ENCODE results near the gene N4BP2L2. TPM values are rescaled to one million over a fixed set of nuclear protein-coding genes. Genes with fewer than 3 reads are reported as not detected.

The N4BP2L2 gene
- total and polyA plus RNA-seq, 2 of the 8 experiments (the other 6 are each of a cell fraction or from before 2014, with no cell fraction given) = 14.6 to 67.6 TPM

- Histone ChIP-seq H2BK15ac (ENCODE audit: low read length) (no peak overlapping the region), H2BK20ac (ENCODE audit: low read length) (no peak overlapping the region), H3K27ac (ENCODE audit: low read depth, low read length) (no peak overlapping the region), H4K8ac (ENCODE audit: extremely low read depth, insufficient read depth, low read length) (no peak overlapping the region), H2AFZ (ENCODE audit: low read length) (no peak overlapping the region), H4K91ac (replicated peaks; ENCODE audit: insufficient read length, low read length) (no peak overlapping the region), H3K23ac (ENCODE audit: insufficient read length) (no peak overlapping the region), H3K9me3 (ENCODE audit: insufficient read depth in 2 of 2, low read depth in 1 of 2, low read length in 1 of 2) (no peaks in the 10 kb centered on the region), H3K23me2 (ENCODE audit: low read depth, low read length) (no peaks in the 10 kb centered on the region), H3K36me3 (ENCODE audit: control insufficient read depth in 2 of 4, insufficient read depth in 4 of 4, low read length in 3 of 4) (peaks cover 0 to 9% (median 0%) of the 10 kb centered on the region in 4 experiments; a peak in 2 of 8 replicates), H2BK120ac (replicated peaks; ENCODE audit: low read depth, low read length) (no peak overlapping the region), H3K4me1 (replicated peaks in 1 of 4; ENCODE audit: control insufficient read depth in 3 of 4, insufficient read depth in 4 of 4, low read length in 3 of 4) (no peaks in the 10 kb centered on the region), H3K27me3 (replicated peaks in 1 of 4; ENCODE audit: control insufficient read depth in 3 of 4, extremely low read depth in 1 of 4, insufficient read depth in 3 of 4, low read length in 3 of 4) (no peaks in the 10 kb centered on the region), H4K20me1 (replicated peaks in 1 of 2; ENCODE audit: control insufficient read depth in 1 of 2, insufficient read depth in 2 of 2, low read length in 2 of 2) (no peaks in the 10 kb centered on the region), H3K79me2 (ENCODE audit: control insufficient read depth in 1 of 2, insufficient read depth in 2 of 2, low read length in 2 of 2) (no peaks in the 10 kb centered on the region), H2BK12ac (ENCODE audit: low read depth, low read length) (no peak overlapping the region), H3K9ac (replicated peaks in 1 of 4; ENCODE audit: extremely low read depth in 1 of 4, low read depth in 3 of 4, low read length in 3 of 4) (no peak overlapping the region), H3K56ac (replicated peaks; ENCODE audit: insufficient read length, low read depth, low read length) (no peak overlapping the region), H3K4ac (replicated peaks; ENCODE audit: insufficient read length, low read depth, low read length) (no peak overlapping the region), H2AK5ac (ENCODE audit: low read depth, low read length) (no peak overlapping the region), H3K14ac (ENCODE audit: insufficient read length) (no peak overlapping the region), H2BK5ac (ENCODE audit: low read depth, low read length) (no peak overlapping the region), H3K18ac (ENCODE audit: extremely low read depth, low read length) (no peak overlapping the region), H3K4me3 (ENCODE audit: extremely low read depth in 1 of 4, insufficient read depth in 2 of 4, low read depth in 3 of 4, low read length in 4 of 4) (no peak overlapping the region), H3K79me1 (ENCODE audit: low read depth, low read length) (no peaks in the 10 kb centered on the region), H4K5ac (ENCODE audit: insufficient read length, low read depth, low read length) (no peak overlapping the region), H3K4me2 (ENCODE audit: insufficient read depth in 1 of 2, low read depth in 2 of 2, low read length in 2 of 2) (no peak overlapping the region)
- POLR2A ChIA-PET (ENCODE audit: partially characterized antibody) = no interaction called here
- FAIRE-seq (no peak), DNase-seq (ENCODE audit: low read depth in 1 of 2, low spot score in 2 of 2) (no peak)
- WGBS, 2 experiments (ENCODE audit: extremely low coverage in 1 of 2, insufficient coverage in 1 of 2, insufficient read length in 1 of 2, insufficient replicate concordance in 2 of 2, low coverage in 1 of 2, low lambda C conversion rate in 2 of 2, missing lambda C conversion rate in 1 of 2) = 93% methylated on average over 4 of the region's 4 CpGs; no CpG with 5 or more reads in 1 of the 2 experiments
- CTCF ChIA-PET (ENCODE audit: partially characterized antibody) = no interaction called here
- TF ChIP-seq SIX5 (IDR thresholded peaks at IDR 0.05; ENCODE audit: low read depth, low read length) = no peak
- no peak for TF ChIP-seq CHD1 (IDR thresholded peaks at IDR 0.05; ENCODE audit: low read depth, low read length)
- no peak for TF ChIP-seq ATF3 (IDR thresholded peaks at IDR 0.05; ENCODE audit: insufficient read depth, low read depth, low read length)
- no peak for TF ChIP-seq TCF12 (IDR thresholded peaks at IDR 0.05; ENCODE audit: low read depth, low read length)
- no peak for TF ChIP-seq SIRT6 (IDR thresholded peaks at IDR 0.05; ENCODE audit: low read length)
- TF ChIP-seq SRF (IDR thresholded peaks at IDR 0.05; ENCODE audit: low read depth, low read length) = no peak
- no peak for TF ChIP-seq E2F6 (IDR thresholded peaks at IDR 0.05)
- no peak for TF ChIP-seq NRF1 (IDR thresholded peaks at IDR 0.05; ENCODE audit: low read depth, low read length)
- TF ChIP-seq MAFK (IDR thresholded peaks at IDR 0.05; ENCODE audit: low read depth, low read length) = no peak
- no peak for TF ChIP-seq RXRA (IDR thresholded peaks at IDR 0.05; ENCODE audit: insufficient read depth, low read depth, low read length)
- no peak for TF ChIP-seq RBBP5 (IDR thresholded peaks at IDR 0.05; ENCODE audit: borderline replicate concordance, low read depth, low read length)
- TF ChIP-seq USF2 (IDR thresholded peaks at IDR 0.05; ENCODE audit: low read length) = no peak
- no peak for TF ChIP-seq SAP30 (IDR thresholded peaks at IDR 0.05; ENCODE audit: insufficient read depth, insufficient replicate concordance, low read length)
Measured at GRCh38 chr13:32511482-32511881, 27.1 kb downstream of the N4BP2L2 start.
